Neural progenitor cell (in vitro differentiated cells): Measurements from ENCODE around the gene CUBN. TPM values are rescaled to one million over a fixed set of nuclear protein-coding genes. Genes with fewer than 3 reads are reported as not detected.

Source experiments
- DNase-seq: peaks from one replicate; pipeline ENCODE4 v3.0.0-alpha.2; 2016; ENCODE audit warnings: low spot score
- H2AFZ ChIP-seq: fragments of 200-600 bp; sonication (generic); replicated peaks from 2 replicates; pipeline ENCODE4 v1.6.1; 2016; ENCODE audit warnings: antibody characterized with exemption
- H3F3A ChIP-seq: fragments of 200-600 bp; sonication (generic); 2 replicates; pipeline ENCODE4 v1.6.1; 2016; ENCODE audit warnings: antibody characterized with exemption, low read depth
- H3K27ac ChIP-seq: fragments of 200-600 bp; sonication (generic); 2 replicates; pipeline ENCODE4 v1.5.1; 2016; ENCODE audit warnings: mild to moderate bottlenecking
- H3K27me3 ChIP-seq: fragments of 200-600 bp; sonication (generic); 2 replicates; pipeline ENCODE4 v1.6.1; 2016; ENCODE audit warnings: mild to moderate bottlenecking, moderate library complexity
- H3K36me3 ChIP-seq: fragments of 200-600 bp; sonication (generic); 2 replicates; pipeline ENCODE4 v1.5.1; 2016
- H3K4me1 ChIP-seq: fragments of 200-600 bp; sonication (generic); 2 replicates; pipeline ENCODE4 v1.6.1; 2016; ENCODE audit warnings: mixed run types
- H3K4me2 ChIP-seq: fragments of 200-600 bp; sonication (generic); 2 replicates; pipeline ENCODE4 v1.6.1; 2016
- H3K4me3 ChIP-seq: fragments of 200-600 bp; sonication (generic); 2 replicates; pipeline ENCODE4 v1.5.1; 2016
- H3K79me2 ChIP-seq: fragments of 200-600 bp; sonication (generic); 2 replicates; pipeline ENCODE4 v1.6.1; 2016; ENCODE audit warnings: low read depth
- H3K9ac ChIP-seq: fragments of 200-600 bp; sonication (generic); 2 replicates; pipeline ENCODE4 v1.6.1; 2016
- H3K9me3 ChIP-seq: fragments of 200-600 bp; sonication (generic); 2 replicates; pipeline ENCODE4 v1.5.1; 2016; ENCODE audit warnings: low read depth
- H4K20me1 ChIP-seq: fragments of 200-600 bp; sonication (generic); 2 replicates; pipeline ENCODE4 v1.6.1; 2016; ENCODE audit warnings: low read depth
- H3K27ac Mint-ChIP-seq: 3 replicates; pipeline ENCODE4 v1.8.0; 2021; ENCODE audit warnings: mixed read lengths
- H3K27me3 Mint-ChIP-seq: 2 replicates; pipeline ENCODE4 v1.8.0; 2022; ENCODE audit warnings: low read depth, mild to moderate bottlenecking, inconsistent platforms, moderate library complexity, mixed read lengths; ENCODE audit not compliant: insufficient read depth
- H3K36me3 Mint-ChIP-seq: 3 replicates; pipeline ENCODE4 v1.8.0; 2021; ENCODE audit warnings: mixed read lengths
- H3K4me1 Mint-ChIP-seq: 3 replicates; pipeline ENCODE4 v1.8.0; 2021; ENCODE audit warnings: mixed read lengths
- H3K4me3 Mint-ChIP-seq: 3 replicates; pipeline ENCODE4 v1.8.0; 2021; ENCODE audit warnings: mild to moderate bottlenecking, moderate library complexity, mixed read lengths
- H3K9me3 Mint-ChIP-seq: 3 replicates; pipeline ENCODE4 v1.8.0; 2020; ENCODE audit warnings: mixed read lengths
- EZH2 ChIP-seq: fragments of 200-600 bp; sonication (generic); IDR thresholded peaks from 2 replicates; pipeline ENCODE4 v1.6.1; 2017; ENCODE audit warnings: antibody characterized with exemption, mild to moderate bottlenecking, moderate library complexity
- EZH2phosphoT487 ChIP-seq: fragments of 200-600 bp; sonication (generic); IDR thresholded peaks from 2 replicates; pipeline ENCODE4 v1.6.1; 2017; ENCODE audit warnings: antibody characterized with exemption
- total RNA-seq: library from RNA; depleted of rRNA; stranded (reverse); fragments of >200 nt; gene quantifications from 2 replicates; pipeline ENCODE4 v1.2.3, GENCODE V29; 2015; ENCODE audit warnings: low replicate concordance
- TF ChIP-seq, protein P1 (sequence below): fragments of 200-600 bp; sonication (generic); IDR thresholded peaks from 2 replicates; pipeline ENCODE4 v1.5.1; 2017; ENCODE audit warnings: antibody characterized with exemption, mild to moderate bottlenecking

Gene CUBN
- total RNA-seq, 1 donor from 2014 or later, result 2.2 TPM

DNA sequence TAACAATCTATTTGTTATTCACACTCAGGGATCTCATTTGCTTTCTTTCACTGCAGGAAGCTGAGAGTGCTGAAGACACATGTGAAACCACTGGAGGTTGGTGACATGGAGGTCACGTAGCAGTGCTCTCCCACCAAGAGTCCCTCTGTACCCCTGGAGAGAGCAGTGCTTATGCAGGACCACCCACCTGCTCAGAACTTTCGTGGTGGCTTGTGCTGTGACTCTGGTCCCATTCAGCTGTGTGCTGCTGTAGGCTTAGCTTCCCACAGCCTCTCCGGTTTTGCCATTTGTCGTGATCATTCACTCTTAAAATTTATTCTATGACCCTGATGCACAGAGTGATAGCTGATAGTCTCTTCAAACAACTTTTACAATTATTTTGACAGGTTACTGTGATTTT lies 216.3 kb downstream of the CUBN start:
- no peak overlapping the region for H3K9ac ChIP-seq
- no peaks in the 10 kb centered on the region for H3K36me3 ChIP-seq
- no peak overlapping the region for H3K4me3 ChIP-seq
- H3K79me2 ChIP-seq, result no peaks in the 10 kb centered on the region
- H3K27ac ChIP-seq, result no peak overlapping the region
- H3K4me3 Mint-ChIP-seq, result no peak overlapping the region
- no peaks in the 10 kb centered on the region for H3K27me3 ChIP-seq
- peaks cover 24% of the 10 kb centered on the region for H3K4me1 Mint-ChIP-seq
- no peaks in the 10 kb centered on the region for H4K20me1 ChIP-seq
- no peak overlapping the region for H2AFZ ChIP-seq
- H3K9me3 Mint-ChIP-seq, result peaks cover 8% of the 10 kb centered on the region
- no peaks in the 10 kb centered on the region for H3K9me3 ChIP-seq
- peaks cover 29% of the 10 kb centered on the region for H3K36me3 Mint-ChIP-seq
- no peak overlapping the region for H3K4me2 ChIP-seq
- TF ChIP-seq EZH2phosphoT487 (no peak), EZH2 (no peak)
- TF ChIP-seq, protein P1, sequence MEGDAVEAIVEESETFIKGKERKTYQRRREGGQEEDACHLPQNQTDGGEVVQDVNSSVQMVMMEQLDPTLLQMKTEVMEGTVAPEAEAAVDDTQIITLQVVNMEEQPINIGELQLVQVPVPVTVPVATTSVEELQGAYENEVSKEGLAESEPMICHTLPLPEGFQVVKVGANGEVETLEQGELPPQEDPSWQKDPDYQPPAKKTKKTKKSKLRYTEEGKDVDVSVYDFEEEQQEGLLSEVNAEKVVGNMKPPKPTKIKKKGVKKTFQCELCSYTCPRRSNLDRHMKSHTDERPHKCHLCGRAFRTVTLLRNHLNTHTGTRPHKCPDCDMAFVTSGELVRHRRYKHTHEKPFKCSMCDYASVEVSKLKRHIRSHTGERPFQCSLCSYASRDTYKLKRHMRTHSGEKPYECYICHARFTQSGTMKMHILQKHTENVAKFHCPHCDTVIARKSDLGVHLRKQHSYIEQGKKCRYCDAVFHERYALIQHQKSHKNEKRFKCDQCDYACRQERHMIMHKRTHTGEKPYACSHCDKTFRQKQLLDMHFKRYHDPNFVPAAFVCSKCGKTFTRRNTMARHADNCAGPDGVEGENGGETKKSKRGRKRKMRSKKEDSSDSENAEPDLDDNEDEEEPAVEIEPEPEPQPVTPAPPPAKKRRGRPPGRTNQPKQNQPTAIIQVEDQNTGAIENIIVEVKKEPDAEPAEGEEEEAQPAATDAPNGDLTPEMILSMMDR, result no peak
- H3K27ac Mint-ChIP-seq, result no peak overlapping the region
- DNase-seq, result no peak
- no peaks in the 10 kb centered on the region for H3F3A ChIP-seq
- peaks cover 5% of the 10 kb centered on the region for H3K4me1 ChIP-seq
- peaks cover 3% of the 10 kb centered on the region for H3K27me3 Mint-ChIP-seq

DNA sequence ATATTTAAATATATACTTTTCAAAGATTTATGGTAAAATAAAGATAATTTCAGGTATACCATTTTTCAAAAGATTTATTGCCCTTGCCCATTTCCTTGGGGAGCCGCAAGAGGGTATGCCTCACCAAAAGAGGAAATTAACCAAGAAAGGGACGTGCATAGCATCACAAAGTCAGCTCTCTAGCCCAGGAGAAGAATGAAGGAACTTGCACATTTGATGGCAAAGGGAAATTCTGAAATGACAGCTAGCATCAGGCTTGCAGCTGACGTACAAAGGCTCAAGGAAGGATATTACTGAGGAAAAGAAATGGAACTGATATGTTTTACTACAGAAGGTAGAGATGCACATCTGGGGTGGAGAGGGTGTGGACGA lies 218.8 kb downstream of the CUBN start:
- peaks cover 34% of the 10 kb centered on the region for H3K4me1 Mint-ChIP-seq
- Histone ChIP-seq H3K27ac (no peak overlapping the region), H3K9me3 (no peaks in the 10 kb centered on the region), H3K27me3 (no peaks in the 10 kb centered on the region), H3K4me3 (no peak overlapping the region), H3F3A (no peaks in the 10 kb centered on the region), H3K4me1 (peaks cover 5% of the 10 kb centered on the region), H3K4me2 (no peak overlapping the region), H3K36me3 (no peaks in the 10 kb centered on the region), H3K9ac (no peak overlapping the region), H3K79me2 (no peaks in the 10 kb centered on the region), H4K20me1 (no peaks in the 10 kb centered on the region), H2AFZ (no peak overlapping the region)
- H3K4me3 Mint-ChIP-seq, result no peak overlapping the region
- no peak for DNase-seq
- H3K36me3 Mint-ChIP-seq, result peaks cover 25% of the 10 kb centered on the region
- peaks cover 3% of the 10 kb centered on the region for H3K27me3 Mint-ChIP-seq
- H3K9me3 Mint-ChIP-seq, result peaks cover 5% of the 10 kb centered on the region
- TF ChIP-seq EZH2, result no peak
- TF ChIP-seq EZH2phosphoT487, result no peak
- TF ChIP-seq, protein P1, result no peak
- H3K27ac Mint-ChIP-seq, result no peak overlapping the region

DNA sequence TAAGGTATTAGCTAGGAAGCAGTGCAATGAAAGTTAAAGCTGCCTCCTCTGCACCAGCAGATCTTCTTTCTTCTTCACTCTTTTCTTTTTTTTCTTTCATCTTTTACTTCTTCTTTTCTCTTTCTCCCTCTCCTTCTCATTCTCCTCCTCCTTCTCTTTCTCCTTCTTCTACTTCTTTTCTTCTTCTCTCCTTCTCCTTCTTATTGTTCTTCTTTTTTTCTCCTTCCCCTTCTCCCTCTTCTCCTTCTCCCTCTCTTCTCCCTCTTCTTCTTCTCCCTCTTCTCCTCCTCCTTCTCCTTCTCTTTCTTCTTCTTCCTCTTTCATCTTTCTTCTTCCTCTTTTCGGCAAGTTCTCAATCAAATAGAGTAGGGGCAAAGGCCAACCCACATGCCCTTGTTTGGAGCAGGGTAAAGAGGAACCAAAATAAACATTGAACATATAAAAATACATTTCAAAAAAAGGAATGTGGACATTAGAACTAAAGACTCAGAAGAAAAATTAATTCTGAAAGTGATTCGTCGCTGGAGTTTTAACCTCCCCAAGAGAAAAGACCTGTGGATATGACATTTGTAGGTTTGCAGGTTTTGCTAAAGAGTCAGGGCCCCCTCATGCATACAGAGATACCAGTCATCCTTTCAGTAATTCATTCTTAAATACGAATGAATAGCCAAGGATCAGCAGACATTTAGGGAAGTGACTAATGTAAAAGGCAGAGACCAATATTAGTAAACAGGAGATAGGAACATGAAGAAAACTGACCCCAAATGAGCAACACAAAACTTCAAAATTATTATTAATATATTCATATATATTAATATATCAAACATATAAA lies 219.4 kb downstream of the CUBN start:
- no peak overlapping the region for H3K4me3 Mint-ChIP-seq
- no peak overlapping the region for H3K27ac Mint-ChIP-seq
- H3K4me3 ChIP-seq, result no peak overlapping the region
- H4K20me1 ChIP-seq, result no peaks in the 10 kb centered on the region
- no peaks in the 10 kb centered on the region for H3K9me3 ChIP-seq
- TF ChIP-seq, protein P1, result no peak
- no peaks in the 10 kb centered on the region for H3K27me3 ChIP-seq
- H3K27me3 Mint-ChIP-seq, result no peaks in the 10 kb centered on the region
- no peaks in the 10 kb centered on the region for H3F3A ChIP-seq
- no peaks in the 10 kb centered on the region for H3K36me3 ChIP-seq
- H3K27ac ChIP-seq, result no peak overlapping the region
- H3K4me2 ChIP-seq, result no peak overlapping the region
- H3K9ac ChIP-seq, result no peak overlapping the region
- H3K9me3 Mint-ChIP-seq, result peaks cover 5% of the 10 kb centered on the region
- H3K79me2 ChIP-seq, result no peaks in the 10 kb centered on the region
- H2AFZ ChIP-seq, result no peak overlapping the region
- H3K4me1 ChIP-seq, result peaks cover 5% of the 10 kb centered on the region
- no peak for DNase-seq
- H3K4me1 Mint-ChIP-seq, result peaks cover 34% of the 10 kb centered on the region
- peaks cover 20% of the 10 kb centered on the region for H3K36me3 Mint-ChIP-seq
